Measurements from ENCODE around the gene USH2A. TPM values are rescaled to one million over a fixed set of nuclear protein-coding genes. Genes with fewer than 3 reads are reported as not detected.

Gene USH2A
- total and polyA plus RNA-seq, 5 experiments from 2014 or later, result not detected

- no peaks in the 10 kb centered on the region for H3K36me3 Mint-ChIP-seq
- H3K27me3 Mint-ChIP-seq, result no peaks in the 10 kb centered on the region
- ATAC-seq, result no peak
- H3K4me1 Mint-ChIP-seq, result no peaks in the 10 kb centered on the region
- POLR2A ChIA-PET, result no interaction called here
- no peak overlapping the region for H3K4me3 Mint-ChIP-seq
- H3K9me3 Mint-ChIP-seq, result peaks cover 0 to 10% (median 3%) of the 10 kb centered on the region in 9 donors
- DNase-seq, result no peak
- H3K27ac Mint-ChIP-seq, result no peak overlapping the region
These were observed 527.4 kb downstream of the USH2A start for GRCh38 chr1:215895893-215896292.

GRCh38 chr1:215895276-215895675 is 528.0 kb downstream of the USH2A start:
- POLR2A ChIA-PET, result no interaction called here
- Mint-ChIP-seq H3K4me1 (no peaks in the 10 kb centered on the region), H3K27ac (no peak overlapping the region), H3K4me3 (no peak overlapping the region), H3K9me3 (peaks cover 0 to 10% (median 3%) of the 10 kb centered on the region in 9 donors), H3K36me3 (no peaks in the 10 kb centered on the region), H3K27me3 (no peaks in the 10 kb centered on the region)
- DNase-seq, result no peak
- ATAC-seq, result no peak

GRCh38 chr1:215894617-215895016 is 528.6 kb downstream of the USH2A start:
- Mint-ChIP-seq H3K27ac (no peak overlapping the region), H3K36me3 (no peaks in the 10 kb centered on the region), H3K4me1 (no peaks in the 10 kb centered on the region), H3K9me3 (peaks cover 0 to 10% (median 0%) of the 10 kb centered on the region in 9 donors), H3K4me3 (no peak overlapping the region), H3K27me3 (no peaks in the 10 kb centered on the region)
- DNase-seq (no peak), ATAC-seq (no peak)
- POLR2A ChIA-PET, result no interaction called here

- Mint-ChIP-seq H3K27me3 (no peaks in the 10 kb centered on the region), H3K4me1 (no peaks in the 10 kb centered on the region), H3K36me3 (no peaks in the 10 kb centered on the region), H3K9me3 (peaks cover 0 to 6% (median 2%) of the 10 kb centered on the region in 9 donors), H3K4me3 (no peak overlapping the region), H3K27ac (no peak overlapping the region)
- no peak for ATAC-seq
- no peak for DNase-seq
- POLR2A ChIA-PET, result no interaction called here
These were observed 531.8 kb downstream of the USH2A start for GRCh38 chr1:215891266-215892057.

GRCh38 chr1:215890438-215890837 is 532.8 kb downstream of the USH2A start:
- no peaks in the 10 kb centered on the region for H3K36me3 Mint-ChIP-seq
- H3K4me3 Mint-ChIP-seq, result no peak overlapping the region

GRCh38 chr1:215889871-215890270 is 533.4 kb downstream of the USH2A start:
- Mint-ChIP-seq H3K4me1 (no peaks in the 10 kb centered on the region), H3K27me3 (no peaks in the 10 kb centered on the region), H3K27ac (no peak overlapping the region), H3K9me3 (peaks cover 0 to 2% (median 0%) of the 10 kb centered on the region in 9 donors), H3K4me3 (no peak overlapping the region), H3K36me3 (no peaks in the 10 kb centered on the region)
- no peak for DNase-seq
- POLR2A ChIA-PET, result no interaction called here
- no peak for ATAC-seq

More at GRCh38 chr1:215890438-215890837, 532.8 kb downstream of the USH2A start:
- no peaks in the 10 kb centered on the region for H3K27me3 Mint-ChIP-seq
- peaks cover 0 to 6% (median 0%) of the 10 kb centered on the region in 9 donors for H3K9me3 Mint-ChIP-seq
- POLR2A ChIA-PET, result no interaction called here
- no peak overlapping the region for H3K27ac Mint-ChIP-seq
- DNase-seq (no peak), ATAC-seq (no peak)
- no peaks in the 10 kb centered on the region for H3K4me1 Mint-ChIP-seq

- Mint-ChIP-seq H3K27me3 (no peaks in the 10 kb centered on the region), H3K9me3 (peaks cover 0 to 3% (median 0%) of the 10 kb centered on the region in 9 donors), H3K36me3 (no peaks in the 10 kb centered on the region), H3K27ac (no peak overlapping the region), H3K4me3 (no peak overlapping the region), H3K4me1 (no peaks in the 10 kb centered on the region)
- POLR2A ChIA-PET, result no interaction called here
- no peak for ATAC-seq
- DNase-seq, result no peak
These were observed 535.1 kb downstream of the USH2A start for GRCh38 chr1:215888159-215888558.

GRCh38 chr1:215887627-215888026 is 535.6 kb downstream of the USH2A start:
- POLR2A ChIA-PET, result no interaction called here
- no peak for DNase-seq
- Mint-ChIP-seq H3K27me3 (no peaks in the 10 kb centered on the region), H3K9me3 (peaks cover 0 to 4% (median 0%) of the 10 kb centered on the region in 9 donors), H3K36me3 (no peaks in the 10 kb centered on the region), H3K27ac (no peak overlapping the region), H3K4me1 (no peaks in the 10 kb centered on the region), H3K4me3 (no peak overlapping the region)
- no peak for ATAC-seq

GRCh38 chr1:215883004-215883403 is 540.2 kb downstream of the USH2A start:
- H3K4me1 Mint-ChIP-seq, result no peaks in the 10 kb centered on the region
- POLR2A ChIA-PET, result no interaction called here
- H3K9me3 Mint-ChIP-seq, result peaks cover 0 to 6% (median 2%) of the 10 kb centered on the region in 9 donors
- no peak overlapping the region for H3K4me3 Mint-ChIP-seq
- no peak for ATAC-seq
- no peaks in the 10 kb centered on the region for H3K36me3 Mint-ChIP-seq
- no peak overlapping the region for H3K27ac Mint-ChIP-seq
- H3K27me3 Mint-ChIP-seq, result no peaks in the 10 kb centered on the region
- no peak for DNase-seq

GRCh38 chr1:215878843-215879242 is 544.4 kb downstream of the USH2A start:
- H3K27ac Mint-ChIP-seq, result no peak overlapping the region
- H3K27me3 Mint-ChIP-seq, result no peaks in the 10 kb centered on the region
- peaks cover 0 to 15% (median 5%) of the 10 kb centered on the region in 9 donors for H3K9me3 Mint-ChIP-seq
- no peaks in the 10 kb centered on the region for H3K36me3 Mint-ChIP-seq
- H3K4me3 Mint-ChIP-seq, result no peak overlapping the region
- POLR2A ChIA-PET, result no interaction called here
- H3K4me1 Mint-ChIP-seq, result no peaks in the 10 kb centered on the region
- ATAC-seq (no peak), DNase-seq (no peak)

- Mint-ChIP-seq H3K4me3 (no peak overlapping the region), H3K9me3 (peaks cover 0 to 15% (median 4%) of the 10 kb centered on the region in 9 donors), H3K4me1 (no peaks in the 10 kb centered on the region), H3K36me3 (no peaks in the 10 kb centered on the region), H3K27ac (no peak overlapping the region), H3K27me3 (no peaks in the 10 kb centered on the region)
- POLR2A ChIA-PET, result no interaction called here
- ATAC-seq (no peak), DNase-seq (no peak)
These were observed 545.1 kb downstream of the USH2A start for GRCh38 chr1:215878128-215878527.

- ATAC-seq (no peak), DNase-seq (no peak)
- POLR2A ChIA-PET, result no interaction called here
- H3K4me3 Mint-ChIP-seq, result no peak overlapping the region
- no peaks in the 10 kb centered on the region for H3K4me1 Mint-ChIP-seq
- no peaks in the 10 kb centered on the region for H3K27me3 Mint-ChIP-seq
- H3K36me3 Mint-ChIP-seq, result no peaks in the 10 kb centered on the region
- H3K27ac Mint-ChIP-seq, result no peak overlapping the region
- H3K9me3 Mint-ChIP-seq, result peaks cover 0 to 15% (median 3%) of the 10 kb centered on the region in 9 donors
These were observed 545.7 kb downstream of the USH2A start for GRCh38 chr1:215877452-215877951.

GRCh38 chr1:215875712-215876111 is 547.5 kb downstream of the USH2A start:
- Mint-ChIP-seq H3K36me3 (no peaks in the 10 kb centered on the region), H3K27me3 (no peaks in the 10 kb centered on the region), H3K9me3 (peaks cover 0 to 15% (median 3%) of the 10 kb centered on the region in 9 donors), H3K27ac (no peak overlapping the region), H3K4me3 (no peak overlapping the region), H3K4me1 (no peaks in the 10 kb centered on the region)
- POLR2A ChIA-PET, result no interaction called here
- DNase-seq (no peak), ATAC-seq (no peak)

- DNase-seq (no peak), ATAC-seq (no peak)
- Mint-ChIP-seq H3K27me3 (no peaks in the 10 kb centered on the region), H3K9me3 (peaks cover 0 to 15% (median 3%) of the 10 kb centered on the region in 9 donors), H3K36me3 (no peaks in the 10 kb centered on the region), H3K27ac (no peak overlapping the region), H3K4me1 (no peaks in the 10 kb centered on the region), H3K4me3 (no peak overlapping the region)
- POLR2A ChIA-PET, result no interaction called here
These were observed 548.0 kb downstream of the USH2A start for GRCh38 chr1:215875236-215875635.

Measured in naive thymus-derived CD8-positive, alpha-beta T cell (primary cell).